Stimulated activated naive CD8-positive, alpha-beta T cell treated with anti-CD3 and anti-CD28 coated beads, Interleukin-15, amount 100 ng/mL, for 72 hours (primary cell): Measurements from ENCODE around the gene ADAMTS18.
"Not testable (repeated sequence)": the region's sequence is repeated elsewhere in the genome, so short reads cannot be mapped to it uniquely, and the experiment has no call there.

Source experiments
- ATAC-seq: fragments of 150-1000 bp; cut with Tn5 transposase; 2 replicates; pipeline ENCODE4 v1.10.0; 2021; ENCODE audit warnings: mild to moderate bottlenecking, moderate library complexity
- DNase-seq, 2 donors: peaks; one replicate each; pipeline ENCODE4 v3.0.0; 2021 to 2022
- H3K27ac Mint-ChIP-seq, 2 donors: one replicate each; pipeline ENCODE4 v1.8.0; 2022; ENCODE audit warnings: mild to moderate bottlenecking in 2 of 2, mixed read lengths in 2 of 2, moderate library complexity in 2 of 2
- H3K27me3 Mint-ChIP-seq: one replicate; pipeline ENCODE4 v1.8.0; 2022; ENCODE audit warnings: mixed read lengths
- H3K4me1 Mint-ChIP-seq: one replicate; pipeline ENCODE4 v1.8.0; 2022; ENCODE audit warnings: mild to moderate bottlenecking, mixed read lengths
- H3K4me3 Mint-ChIP-seq, 2 donors: one replicate each; pipeline ENCODE4 v1.8.0; 2022; ENCODE audit warnings: mild to moderate bottlenecking in 2 of 2, mixed read lengths in 2 of 2, moderate library complexity in 1 of 2
- H3K9me3 Mint-ChIP-seq, 2 donors: one replicate each; pipeline ENCODE4 v1.8.0; 2022; ENCODE audit warnings: mixed read lengths in 2 of 2

Gene ADAMTS18

DNA sequence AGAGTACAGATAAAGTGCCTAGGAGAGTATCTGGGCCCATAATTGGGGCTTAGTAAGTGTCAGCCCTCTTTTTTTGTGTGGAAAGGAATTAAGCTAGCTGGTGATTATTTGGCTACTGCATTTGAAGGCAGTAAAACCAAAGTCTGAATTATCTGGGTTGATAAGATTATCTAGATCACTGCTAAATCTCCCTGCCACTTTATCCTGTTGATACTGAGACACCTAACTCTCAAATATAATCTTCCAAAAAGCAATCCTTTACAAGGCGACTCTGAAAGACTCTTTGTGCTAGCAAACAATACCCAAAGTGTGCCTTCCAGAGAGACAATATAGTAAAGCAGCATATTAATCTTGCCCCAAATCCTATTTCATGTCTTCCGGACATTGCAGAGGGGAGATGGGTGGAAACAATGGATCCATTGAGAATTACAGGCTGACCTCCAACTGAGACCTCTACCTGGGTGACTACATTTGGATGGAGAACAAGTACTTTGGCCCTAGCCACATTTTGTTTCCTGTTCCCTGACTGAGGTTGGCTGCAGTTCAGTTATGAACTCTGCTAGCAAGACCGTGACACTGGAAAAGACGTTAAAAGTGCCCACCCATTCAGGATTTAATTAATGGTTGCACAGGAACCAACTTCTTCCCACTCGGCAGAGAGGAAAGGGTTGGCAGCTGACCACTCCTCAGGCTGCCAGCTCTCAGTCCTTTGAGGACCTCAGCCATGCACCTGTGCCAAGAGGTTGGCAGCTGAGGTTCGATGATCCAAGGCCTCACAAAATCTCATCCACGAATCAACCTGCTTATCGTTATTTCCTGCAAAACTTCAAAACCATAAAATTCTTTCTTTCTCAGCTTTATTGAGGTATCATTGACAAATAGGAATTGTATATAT lies 163.1 kb downstream of the ADAMTS18 start:
- Mint-ChIP-seq H3K4me1 (no peaks in the 10 kb centered on the region), H3K27me3 (peaks cover 39% of the 10 kb centered on the region), H3K9me3 (no peaks in the 10 kb centered on the region), H3K4me3 (no peak overlapping the region), H3K27ac (no peak overlapping the region)
- DNase-seq = no peak
- ATAC-seq = no peak

DNA sequence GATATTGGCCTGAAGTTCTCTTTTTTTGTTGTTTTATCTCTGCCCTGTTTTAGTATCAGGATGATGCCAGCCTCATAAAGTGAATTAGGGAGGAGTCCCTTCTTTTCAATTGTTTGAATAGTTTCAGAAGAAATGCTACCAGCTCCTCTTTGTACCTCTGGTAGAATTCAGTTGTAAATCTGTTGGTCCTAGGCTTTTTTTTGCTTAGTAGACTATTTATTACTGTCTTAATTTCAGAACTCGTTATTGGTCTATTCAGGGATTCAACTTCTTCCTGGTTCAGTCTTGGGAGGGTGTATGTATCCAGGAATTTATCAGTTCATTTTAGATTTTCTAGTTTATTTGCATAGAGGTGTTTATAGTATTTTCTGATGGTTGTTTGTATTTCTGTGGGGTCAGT lies 168.6 kb downstream of the ADAMTS18 start:
- not testable (repeated sequence) for DNase-seq, H3K4me3 Mint-ChIP-seq, H3K27ac Mint-ChIP-seq, ATAC-seq, H3K9me3 Mint-ChIP-seq, H3K4me1 Mint-ChIP-seq
- H3K27me3 Mint-ChIP-seq = peaks cover 53% of the 10 kb centered on the region

DNA sequence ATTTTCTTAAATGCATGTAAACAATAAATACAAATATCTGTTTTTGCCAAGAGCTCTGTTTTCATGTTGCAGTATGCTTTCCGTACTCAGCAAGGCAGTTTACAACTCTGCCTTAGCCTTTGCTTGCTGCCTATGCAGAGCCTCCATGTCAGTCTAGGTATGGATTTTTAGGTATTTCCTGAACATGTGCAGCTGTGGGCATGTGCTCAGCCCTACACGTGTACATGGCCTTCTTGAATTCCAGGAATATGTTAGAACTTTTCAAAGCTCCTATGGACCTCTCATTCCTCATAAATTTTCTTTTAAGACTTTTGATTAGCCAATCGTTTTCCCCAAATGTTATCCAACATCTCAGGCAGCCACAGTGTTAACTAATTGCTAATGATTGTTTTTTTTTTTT lies 171.9 kb downstream of the ADAMTS18 start:
- H3K9me3 Mint-ChIP-seq = peaks cover 0 to 8% of the 10 kb centered on the region in 2 donors
- H3K27me3 Mint-ChIP-seq = peaks cover 34% of the 10 kb centered on the region
- no peak overlapping the region for H3K4me3 Mint-ChIP-seq
- no peak for DNase-seq
- H3K4me1 Mint-ChIP-seq = no peaks in the 10 kb centered on the region
- no peak overlapping the region for H3K27ac Mint-ChIP-seq
- ATAC-seq = no peak

DNA sequence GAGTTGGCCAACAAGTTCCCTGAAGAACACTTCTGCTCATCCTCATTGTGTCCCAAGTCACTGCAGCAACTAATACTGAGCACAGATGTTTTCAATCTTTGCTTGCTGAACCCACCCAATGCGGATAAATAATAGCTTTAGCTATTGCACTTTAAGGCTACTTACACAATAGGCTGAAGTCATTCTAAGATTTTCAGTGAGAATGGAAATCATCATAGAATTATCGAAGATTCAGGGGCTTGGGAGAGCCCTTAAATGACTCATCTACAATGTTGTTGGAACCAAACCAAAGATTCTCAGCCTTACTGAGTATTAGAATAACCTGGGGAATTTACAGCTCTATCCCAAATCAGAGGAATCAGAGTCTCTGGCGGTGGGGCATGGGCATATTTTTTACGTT lies 184.4 kb downstream of the ADAMTS18 start:
- Mint-ChIP-seq H3K27me3 (peaks cover 2% of the 10 kb centered on the region), H3K4me3 (no peak overlapping the region), H3K27ac (no peak overlapping the region), H3K9me3 (no peaks in the 10 kb centered on the region), H3K4me1 (no peaks in the 10 kb centered on the region)
- ATAC-seq (no peak), DNase-seq (no peak)

- Mint-ChIP-seq H3K9me3 (no peaks in the 10 kb centered on the region), H3K27me3 (no peaks in the 10 kb centered on the region), H3K4me1 (no peaks in the 10 kb centered on the region), H3K27ac (no peak overlapping the region), H3K4me3 (no peak overlapping the region)
- DNase-seq = no peak
- no peak for ATAC-seq
Observed at GRCh38 chr16:77246150-77246549, 188.7 kb downstream of the ADAMTS18 start.

DNA sequence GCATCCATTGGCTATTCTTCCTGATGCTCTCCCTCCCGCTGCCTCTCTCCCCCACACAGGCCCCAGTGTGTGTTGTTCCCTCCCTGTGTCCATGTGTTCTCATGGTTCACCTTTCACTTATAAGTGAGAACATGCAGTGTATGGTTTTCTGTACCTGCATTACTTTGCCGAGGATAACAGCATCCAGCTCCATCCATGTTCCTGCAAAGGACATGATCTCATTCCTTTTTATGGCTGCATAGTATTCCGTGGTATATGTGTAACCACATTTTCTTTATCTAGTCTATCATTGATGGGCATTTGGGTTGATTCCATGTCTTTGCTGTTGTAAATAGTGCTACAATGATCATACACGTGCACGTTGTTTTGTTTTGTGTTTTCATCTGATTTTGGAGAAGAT lies 192.4 kb downstream of the ADAMTS18 start:
- ATAC-seq = not testable (repeated sequence)

GRCh38 chr16:77238593-77238992 lies 196.2 kb downstream of the ADAMTS18 start:
- ATAC-seq (no peak), DNase-seq (no peak)
- Mint-ChIP-seq H3K27me3 (peaks cover 28% of the 10 kb centered on the region), H3K4me3 (no peak overlapping the region), H3K27ac (no peak overlapping the region), H3K9me3 (no peaks in the 10 kb centered on the region), H3K4me1 (peaks cover 6% of the 10 kb centered on the region)

More for the DNA sequence above, 192.4 kb downstream of the ADAMTS18 start:
- Mint-ChIP-seq H3K27me3 (peaks cover 10% of the 10 kb centered on the region), H3K27ac (peak overlapping the region in 1 of 2 donors; percentile 96)
- DNase-seq, H3K4me1 Mint-ChIP-seq, H3K4me3 Mint-ChIP-seq, H3K9me3 Mint-ChIP-seq: not testable (repeated sequence)

DNA sequence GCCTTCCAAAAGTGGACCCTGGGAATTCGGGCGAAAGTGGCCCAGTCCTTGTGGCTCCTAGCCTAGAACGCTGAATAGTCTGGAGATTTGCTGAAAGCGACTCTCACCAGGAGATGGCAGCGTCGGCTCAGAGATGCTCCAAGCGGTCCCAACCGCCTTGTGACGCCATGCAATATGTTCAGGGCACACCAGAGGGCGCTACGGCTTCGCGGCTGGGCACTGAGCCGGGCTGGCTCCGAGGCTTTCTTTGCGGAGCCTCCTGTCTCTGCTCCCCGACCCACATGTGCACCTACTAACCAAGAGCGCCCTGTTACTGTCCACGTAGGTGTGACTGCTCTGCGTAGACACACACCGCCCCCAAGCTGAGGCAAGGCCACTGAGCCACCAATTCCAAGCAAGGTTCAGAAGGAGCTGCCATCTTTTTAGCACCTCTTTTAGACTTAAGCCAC lies 198.7 kb downstream of the ADAMTS18 start:
- peaks cover 6% of the 10 kb centered on the region for H3K4me1 Mint-ChIP-seq
- peaks cover 33% of the 10 kb centered on the region for H3K27me3 Mint-ChIP-seq
- DNase-seq = peak; percentile 83 to 84
- peak overlapping the region; percentile 39 to 62 for H3K4me3 Mint-ChIP-seq
- peak; percentile 95 for ATAC-seq
- no peaks in the 10 kb centered on the region for H3K9me3 Mint-ChIP-seq
- no peak overlapping the region for H3K27ac Mint-ChIP-seq

DNA sequence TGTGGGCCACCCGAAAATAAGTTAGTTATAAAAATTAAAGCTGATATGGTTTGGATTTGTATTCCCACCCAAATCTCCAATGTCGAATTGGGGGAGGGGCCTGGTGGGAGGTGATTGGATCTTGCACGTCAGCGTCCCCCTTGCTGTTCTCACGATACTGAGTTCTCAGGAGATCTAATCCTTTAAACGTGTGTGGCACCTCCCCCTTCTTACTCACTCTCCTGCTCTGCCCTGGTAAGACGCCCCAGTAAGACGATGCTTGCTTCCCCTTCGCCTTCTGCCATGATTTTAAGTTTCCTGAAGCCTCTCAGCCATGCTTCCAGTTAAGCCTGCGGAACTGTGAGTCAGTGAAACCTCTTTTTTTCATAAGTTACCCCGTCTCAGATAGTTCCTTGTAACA lies 200.2 kb downstream of the ADAMTS18 start:
- DNase-seq (no peak), ATAC-seq (no peak)
- H3K9me3 Mint-ChIP-seq = no peaks in the 10 kb centered on the region
- no peak overlapping the region for H3K27ac Mint-ChIP-seq
- H3K4me3 Mint-ChIP-seq = no peak overlapping the region
- peaks cover 33% of the 10 kb centered on the region for H3K27me3 Mint-ChIP-seq
- H3K4me1 Mint-ChIP-seq = peaks cover 6% of the 10 kb centered on the region

DNA sequence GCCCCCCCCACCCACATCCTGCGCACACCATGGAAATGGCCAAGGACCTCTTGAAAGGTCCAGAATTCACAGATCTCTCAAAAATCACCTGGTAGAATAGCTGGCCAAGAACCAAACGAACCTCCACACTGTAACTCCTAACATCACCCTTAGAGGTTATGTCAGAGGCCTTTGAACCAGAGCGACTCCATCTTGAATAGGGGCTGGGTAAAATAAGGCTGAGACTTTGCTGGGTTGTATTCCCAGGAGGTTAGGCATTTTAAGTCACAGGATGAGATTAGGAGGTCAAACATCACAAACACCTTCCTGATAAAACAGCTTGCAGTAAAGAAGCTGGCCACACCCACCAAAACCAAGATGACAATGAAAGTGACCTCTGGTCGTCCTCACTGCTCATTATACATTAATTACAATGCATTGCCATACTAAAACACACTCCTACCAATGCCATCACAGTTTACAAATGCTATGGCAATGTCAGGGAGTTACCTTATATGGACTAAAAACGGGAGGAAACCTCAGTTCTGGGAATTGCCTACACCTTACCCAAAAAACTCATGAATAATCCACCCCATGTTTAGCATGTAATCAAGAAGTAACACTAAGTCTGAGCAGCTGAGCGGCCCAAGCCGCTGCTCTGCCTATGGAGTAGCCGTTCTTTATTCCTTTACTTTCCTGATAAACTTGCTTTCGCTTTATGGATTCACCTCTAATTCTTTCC lies 200.9 kb downstream of the ADAMTS18 start:
- peaks cover 6% of the 10 kb centered on the region for H3K4me1 Mint-ChIP-seq

More for the DNA sequence above, 200.9 kb downstream of the ADAMTS18 start:
- H3K27me3 Mint-ChIP-seq = peaks cover 33% of the 10 kb centered on the region
- H3K27ac Mint-ChIP-seq = no peak overlapping the region
- DNase-seq (no peak), ATAC-seq (no peak)
- H3K9me3 Mint-ChIP-seq = no peaks in the 10 kb centered on the region
- no peak overlapping the region for H3K4me3 Mint-ChIP-seq
